Panc1 (cell line): ENCODE results near the gene ZSCAN22. TPM values are rescaled to one million over a fixed set of nuclear protein-coding genes. Genes with fewer than 3 reads are reported as not detected.

Experiments
- ATAC-seq: fragments of 200-7000 bp; cut with Tn5 transposase; 2 replicates; pipeline ENCODE4 v1.9.1; 2020; ENCODE audit warnings: mild to moderate bottlenecking, moderate library complexity
- BruUV-seq: library from RNA; stranded (reverse); fragments of 400-500 nt; replicated peaks from 2 replicates; lab custom pipeline; 2021; lab: Mats Ljungman, UMichigan
- CTCF ChIA-PET: fragments of 300-600 bp; sonication (Branson Sonifier 250); formaldehyde crosslinking; loops from one replicate; lab custom pipeline; 2022; ENCODE audit warnings: antibody characterized with exemption; lab: Charles Lee
- POLR2A ChIA-PET: fragments of 300-600 bp; sonication (Branson Sonifier 250); formaldehyde crosslinking; loops from one replicate; lab custom pipeline; 2022; ENCODE audit warnings: antibody characterized with exemption; lab: Charles Lee
- DNase-seq: peaks from one replicate; pipeline ENCODE4 v3.0.0-alpha.2; 2010; ENCODE audit warnings: low read depth, low spot score
- H3K27ac ChIP-seq: 2 replicates; pipeline ENCODE4 v1.5.1; 2011; ENCODE audit warnings: mild to moderate bottlenecking, low read length, inconsistent platforms
- H3K27me3 ChIP-seq: fragments of 200-500 bp; sonication (Bioruptor generic); 2 replicates; pipeline ENCODE4 v1.6.0; 2014; ENCODE audit warnings: low read length, inconsistent platforms; ENCODE audit not compliant: control insufficient read depth, insufficient read depth
- H3K36me3 ChIP-seq: fragments of 200-500 bp; sonication (Bioruptor generic); 2 replicates; pipeline ENCODE4 v1.5.1; 2014; ENCODE audit warnings: inconsistent platforms, mild to moderate bottlenecking, low read length, moderate library complexity; ENCODE audit not compliant: control insufficient read depth, insufficient read depth
- H3K4me1 ChIP-seq: 2 replicates; pipeline ENCODE4 v1.5.1; 2011; ENCODE audit warnings: inconsistent platforms, mild to moderate bottlenecking, low read length, moderate library complexity; ENCODE audit not compliant: control insufficient read depth, insufficient read depth
- H3K4me3 ChIP-seq, 2 experiments: 2 replicates each; pipeline ENCODE4 v1.5.1; 2011 to 2012; ENCODE audit warnings: low read depth in 2 of 2, low read length in 2 of 2, mild to moderate bottlenecking in 2 of 2, inconsistent platforms in 1 of 2, moderate library complexity in 1 of 2
- H3K9me3 ChIP-seq: fragments of 200-500 bp; sonication (Bioruptor generic); 2 replicates; pipeline ENCODE4 v1.5.1; 2014; ENCODE audit warnings: low read depth, mild to moderate bottlenecking, inconsistent platforms, low read length, moderate library complexity; ENCODE audit not compliant: control insufficient read depth, insufficient read depth
- POLR2AphosphoS5 ChIP-seq: IDR thresholded peaks from 2 replicates; pipeline ENCODE4 v1.6.1; 2012; ENCODE audit warnings: mild to moderate bottlenecking, low read depth, low read length, moderate library complexity
- SIN3A ChIP-seq: IDR thresholded peaks from 2 replicates; pipeline ENCODE4 v1.6.1; 2012; ENCODE audit warnings: low read depth, mild to moderate bottlenecking, low read length, moderate library complexity, borderline replicate concordance; ENCODE audit not compliant: insufficient read depth
- TCF7L2 ChIP-seq: IDR thresholded peaks from 2 replicates; pipeline ENCODE4 v1.6.1; 2011; ENCODE audit warnings: mild to moderate bottlenecking, low read depth, low read length, inconsistent platforms
- in situ Hi-C: cut with HindIII; loops from 2 replicates; pipeline ENCODE4 v1.10.0; 2016; ENCODE audit warnings: low sequenced_read_pairs, low pct_unique_long_range_greater_than_20kb
- intact Hi-C: fragments of 100-400 bp; cut with micrococcal nuclease; formaldehyde crosslinking; loops from one replicate; pipeline ENCODE4 v1.10.0; 2022; ENCODE audit not compliant: unreplicated experiment
- total RNA-seq: library from RNA; stranded (reverse); gene quantifications from one replicate; pipeline ENCODE4 v1.2.1, GENCODE V29; 2021; ENCODE audit not compliant: unreplicated experiment
- TF ChIP-seq, protein P1 (sequence below), 2 experiments: IDR thresholded peaks; 2 replicates each; pipeline ENCODE4 v1.6.1; 2011 to 2012; ENCODE audit warnings: low read depth in 2 of 2, control low read depth in 1 of 2, low read length in 1 of 2, mild to moderate bottlenecking in 1 of 2, moderate library complexity in 1 of 2; ENCODE audit not compliant: insufficient read depth in 1 of 2
- TF ChIP-seq, protein P2 (sequence below): fragments of 450-650 bp; IDR thresholded peaks from 2 replicates; pipeline ENCODE4 v1.5.1; 2017; ENCODE audit warnings: mild to moderate bottlenecking

The ZSCAN22 gene
- total RNA-seq, 1 experiment from 2014 or later = 6.6 TPM

DNA sequence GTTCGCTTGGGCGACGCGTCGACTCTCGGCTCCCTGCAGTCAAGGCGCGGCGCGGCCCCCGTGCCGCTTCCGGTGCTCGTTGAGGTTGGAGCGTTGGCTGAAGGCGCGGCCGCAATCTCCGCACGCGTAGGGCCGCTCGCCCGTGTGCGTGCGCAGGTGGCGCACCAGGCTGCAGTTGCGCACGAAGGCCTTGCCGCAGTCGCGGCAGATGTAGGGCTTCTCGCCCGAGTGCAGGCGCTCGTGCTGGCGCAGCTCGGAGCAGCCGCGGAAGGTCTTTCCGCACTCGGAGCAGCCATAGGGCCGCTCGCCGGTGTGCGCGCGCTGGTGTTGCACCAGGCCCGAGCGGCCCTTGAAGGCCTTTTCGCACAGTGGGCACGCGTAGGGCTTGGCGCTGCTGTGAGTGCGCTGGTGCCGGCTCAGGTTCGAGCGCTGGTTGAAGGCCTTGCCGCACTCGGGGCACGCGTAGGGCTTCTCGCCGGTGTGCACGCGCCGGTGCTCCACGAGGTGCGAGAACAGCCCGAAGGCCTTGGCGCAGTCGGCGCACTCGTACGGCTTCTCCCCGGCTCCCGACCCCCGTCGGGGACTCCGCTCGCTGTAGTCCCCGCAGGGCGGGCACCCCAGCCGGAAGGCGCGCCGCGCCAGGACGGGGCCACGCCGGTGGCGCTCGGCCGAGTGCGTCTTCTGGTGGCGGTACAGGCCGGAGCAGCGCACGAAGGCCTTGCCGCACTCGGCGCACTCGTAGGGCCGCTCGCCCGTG lies 41.1 kb downstream of the ZSCAN22 start:
- BruUV-seq = no TSS peak
- ATAC-seq (no peak), DNase-seq (no peak)
- POLR2A ChIA-PET = no interaction called here
- no peak overlapping the region for H3K27ac ChIP-seq
- H3K4me1 ChIP-seq = no peaks in the 10 kb centered on the region
- TF ChIP-seq POLR2AphosphoS5 = no peak
- TF ChIP-seq SIN3A = no peak
- TF ChIP-seq, protein P1, sequence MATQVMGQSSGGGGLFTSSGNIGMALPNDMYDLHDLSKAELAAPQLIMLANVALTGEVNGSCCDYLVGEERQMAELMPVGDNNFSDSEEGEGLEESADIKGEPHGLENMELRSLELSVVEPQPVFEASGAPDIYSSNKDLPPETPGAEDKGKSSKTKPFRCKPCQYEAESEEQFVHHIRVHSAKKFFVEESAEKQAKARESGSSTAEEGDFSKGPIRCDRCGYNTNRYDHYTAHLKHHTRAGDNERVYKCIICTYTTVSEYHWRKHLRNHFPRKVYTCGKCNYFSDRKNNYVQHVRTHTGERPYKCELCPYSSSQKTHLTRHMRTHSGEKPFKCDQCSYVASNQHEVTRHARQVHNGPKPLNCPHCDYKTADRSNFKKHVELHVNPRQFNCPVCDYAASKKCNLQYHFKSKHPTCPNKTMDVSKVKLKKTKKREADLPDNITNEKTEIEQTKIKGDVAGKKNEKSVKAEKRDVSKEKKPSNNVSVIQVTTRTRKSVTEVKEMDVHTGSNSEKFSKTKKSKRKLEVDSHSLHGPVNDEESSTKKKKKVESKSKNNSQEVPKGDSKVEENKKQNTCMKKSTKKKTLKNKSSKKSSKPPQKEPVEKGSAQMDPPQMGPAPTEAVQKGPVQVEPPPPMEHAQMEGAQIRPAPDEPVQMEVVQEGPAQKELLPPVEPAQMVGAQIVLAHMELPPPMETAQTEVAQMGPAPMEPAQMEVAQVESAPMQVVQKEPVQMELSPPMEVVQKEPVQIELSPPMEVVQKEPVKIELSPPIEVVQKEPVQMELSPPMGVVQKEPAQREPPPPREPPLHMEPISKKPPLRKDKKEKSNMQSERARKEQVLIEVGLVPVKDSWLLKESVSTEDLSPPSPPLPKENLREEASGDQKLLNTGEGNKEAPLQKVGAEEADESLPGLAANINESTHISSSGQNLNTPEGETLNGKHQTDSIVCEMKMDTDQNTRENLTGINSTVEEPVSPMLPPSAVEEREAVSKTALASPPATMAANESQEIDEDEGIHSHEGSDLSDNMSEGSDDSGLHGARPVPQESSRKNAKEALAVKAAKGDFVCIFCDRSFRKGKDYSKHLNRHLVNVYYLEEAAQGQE (IDR thresholded peaks at IDR 0.05; ENCODE audit: insufficient read depth in 1 of 2, low read depth in 2 of 2, low read length in 1 of 2) = no peak
- TF ChIP-seq, protein P2, sequence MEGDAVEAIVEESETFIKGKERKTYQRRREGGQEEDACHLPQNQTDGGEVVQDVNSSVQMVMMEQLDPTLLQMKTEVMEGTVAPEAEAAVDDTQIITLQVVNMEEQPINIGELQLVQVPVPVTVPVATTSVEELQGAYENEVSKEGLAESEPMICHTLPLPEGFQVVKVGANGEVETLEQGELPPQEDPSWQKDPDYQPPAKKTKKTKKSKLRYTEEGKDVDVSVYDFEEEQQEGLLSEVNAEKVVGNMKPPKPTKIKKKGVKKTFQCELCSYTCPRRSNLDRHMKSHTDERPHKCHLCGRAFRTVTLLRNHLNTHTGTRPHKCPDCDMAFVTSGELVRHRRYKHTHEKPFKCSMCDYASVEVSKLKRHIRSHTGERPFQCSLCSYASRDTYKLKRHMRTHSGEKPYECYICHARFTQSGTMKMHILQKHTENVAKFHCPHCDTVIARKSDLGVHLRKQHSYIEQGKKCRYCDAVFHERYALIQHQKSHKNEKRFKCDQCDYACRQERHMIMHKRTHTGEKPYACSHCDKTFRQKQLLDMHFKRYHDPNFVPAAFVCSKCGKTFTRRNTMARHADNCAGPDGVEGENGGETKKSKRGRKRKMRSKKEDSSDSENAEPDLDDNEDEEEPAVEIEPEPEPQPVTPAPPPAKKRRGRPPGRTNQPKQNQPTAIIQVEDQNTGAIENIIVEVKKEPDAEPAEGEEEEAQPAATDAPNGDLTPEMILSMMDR = no peak
- no peak for TF ChIP-seq TCF7L2
- no peaks in the 10 kb centered on the region for H3K27me3 ChIP-seq
- H3K4me3 ChIP-seq = no peak overlapping the region
- in situ Hi-C loops (no loop called here), intact Hi-C loops (no loop called here)
- no peaks in the 10 kb centered on the region for H3K9me3 ChIP-seq
- CTCF ChIA-PET = no interaction called here
- no peaks in the 10 kb centered on the region for H3K36me3 ChIP-seq

DNA sequence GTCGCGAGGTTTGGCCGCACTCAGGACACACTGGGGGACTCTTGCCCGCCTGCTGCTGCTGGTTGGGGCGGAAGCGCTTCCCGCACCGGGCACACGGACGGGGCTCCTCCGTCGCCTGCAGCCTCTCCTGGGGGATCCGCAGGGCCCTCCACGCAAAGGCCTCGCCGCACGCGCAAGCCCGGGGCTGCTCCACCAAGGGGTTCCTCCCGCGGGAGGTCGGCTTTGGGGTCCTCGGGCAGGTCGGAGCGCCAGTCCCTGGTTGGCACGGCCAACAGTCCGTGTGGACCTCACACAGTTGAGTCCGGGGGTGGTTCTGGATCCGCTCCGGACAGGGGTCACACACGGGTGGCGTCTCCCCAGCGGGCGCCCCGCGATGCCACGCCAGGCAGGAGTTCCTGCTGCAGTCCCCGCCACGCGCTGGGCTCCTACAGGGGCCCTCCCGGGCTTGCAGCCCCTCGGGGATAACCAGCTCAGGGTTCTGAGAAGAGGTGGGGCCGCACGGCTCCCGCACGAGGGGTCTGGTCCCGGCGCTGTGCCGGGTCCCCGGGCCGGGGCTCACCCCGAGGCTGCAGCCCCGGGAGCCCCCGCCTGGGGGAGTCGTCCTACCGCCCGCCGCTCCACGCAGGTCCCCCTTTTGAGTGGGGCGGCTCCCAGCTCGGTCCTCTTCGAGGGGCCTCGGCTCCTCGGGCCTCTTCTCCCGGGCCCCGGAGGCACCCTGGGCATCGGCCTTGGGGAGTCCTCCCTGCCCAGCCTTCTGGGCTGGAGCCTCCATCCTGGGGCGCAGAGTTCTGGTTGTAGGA lies 42.0 kb downstream of the ZSCAN22 start:
- CTCF ChIA-PET = no interaction called here

More for the DNA sequence above, 42.0 kb downstream of the ZSCAN22 start:
- no peak for DNase-seq
- no peaks in the 10 kb centered on the region for H3K9me3 ChIP-seq
- POLR2A ChIA-PET = no interaction called here
- intact Hi-C loops (no loop called here), in situ Hi-C loops (no loop called here)
- no peak for TF ChIP-seq TCF7L2
- TF ChIP-seq SIN3A = no peak
- H3K27ac ChIP-seq = no peak overlapping the region
- no TSS peak for BruUV-seq
- H3K27me3 ChIP-seq = no peaks in the 10 kb centered on the region
- H3K4me3 ChIP-seq = no peak overlapping the region
- ATAC-seq = no peak
- no peaks in the 10 kb centered on the region for H3K4me1 ChIP-seq
- H3K36me3 ChIP-seq = no peaks in the 10 kb centered on the region
